Measurements from ENCODE around the gene ELOVL5.

The ELOVL5 gene

DNA sequence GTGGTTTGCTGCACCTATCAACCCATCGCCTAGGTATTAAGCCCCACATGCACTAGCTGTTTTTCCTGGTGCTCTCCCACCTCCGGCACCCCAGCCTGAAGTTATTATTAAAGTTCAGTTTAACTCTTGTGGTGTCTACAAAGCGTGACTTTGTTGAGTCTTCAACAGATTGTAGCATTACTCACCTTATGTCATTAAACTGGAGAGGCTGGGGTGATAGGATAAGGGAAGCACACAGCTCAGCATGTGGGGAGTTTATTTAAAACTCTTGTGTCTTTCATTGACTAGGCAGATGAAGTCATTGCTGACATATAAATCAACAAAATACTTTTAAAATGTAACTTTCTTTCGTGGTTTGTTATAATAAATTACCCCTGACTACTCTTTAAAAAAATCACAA lies 115.4 kb downstream of the ELOVL5 start:
- no peaks in the 10 kb centered on the region for H3K9me3 ChIP-seq (ENCODE audit: severe bottlenecking)
- ATAC-seq (ENCODE audit: low read depth) (no peak), DNase-seq (ENCODE audit: low spot score) (no peak)
- no peaks in the 10 kb centered on the region for H3K27me3 ChIP-seq (ENCODE audit: insufficient read depth, poor library complexity, severe bottlenecking)
- H3K4me1 ChIP-seq (ENCODE audit: insufficient read depth, poor library complexity, severe bottlenecking): no peaks in the 10 kb centered on the region
- no peak overlapping the region for H3K27ac ChIP-seq (ENCODE audit: poor library complexity, severe bottlenecking)
- TF ChIP-seq, protein P1, sequence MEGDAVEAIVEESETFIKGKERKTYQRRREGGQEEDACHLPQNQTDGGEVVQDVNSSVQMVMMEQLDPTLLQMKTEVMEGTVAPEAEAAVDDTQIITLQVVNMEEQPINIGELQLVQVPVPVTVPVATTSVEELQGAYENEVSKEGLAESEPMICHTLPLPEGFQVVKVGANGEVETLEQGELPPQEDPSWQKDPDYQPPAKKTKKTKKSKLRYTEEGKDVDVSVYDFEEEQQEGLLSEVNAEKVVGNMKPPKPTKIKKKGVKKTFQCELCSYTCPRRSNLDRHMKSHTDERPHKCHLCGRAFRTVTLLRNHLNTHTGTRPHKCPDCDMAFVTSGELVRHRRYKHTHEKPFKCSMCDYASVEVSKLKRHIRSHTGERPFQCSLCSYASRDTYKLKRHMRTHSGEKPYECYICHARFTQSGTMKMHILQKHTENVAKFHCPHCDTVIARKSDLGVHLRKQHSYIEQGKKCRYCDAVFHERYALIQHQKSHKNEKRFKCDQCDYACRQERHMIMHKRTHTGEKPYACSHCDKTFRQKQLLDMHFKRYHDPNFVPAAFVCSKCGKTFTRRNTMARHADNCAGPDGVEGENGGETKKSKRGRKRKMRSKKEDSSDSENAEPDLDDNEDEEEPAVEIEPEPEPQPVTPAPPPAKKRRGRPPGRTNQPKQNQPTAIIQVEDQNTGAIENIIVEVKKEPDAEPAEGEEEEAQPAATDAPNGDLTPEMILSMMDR (IDR thresholded peaks at IDR 0.05; ENCODE audit: poor library complexity, severe bottlenecking): no peak
- H3K36me3 ChIP-seq (ENCODE audit: low read depth): no peaks in the 10 kb centered on the region
- H3K4me3 ChIP-seq (ENCODE audit: severe bottlenecking): no peak overlapping the region

DNA sequence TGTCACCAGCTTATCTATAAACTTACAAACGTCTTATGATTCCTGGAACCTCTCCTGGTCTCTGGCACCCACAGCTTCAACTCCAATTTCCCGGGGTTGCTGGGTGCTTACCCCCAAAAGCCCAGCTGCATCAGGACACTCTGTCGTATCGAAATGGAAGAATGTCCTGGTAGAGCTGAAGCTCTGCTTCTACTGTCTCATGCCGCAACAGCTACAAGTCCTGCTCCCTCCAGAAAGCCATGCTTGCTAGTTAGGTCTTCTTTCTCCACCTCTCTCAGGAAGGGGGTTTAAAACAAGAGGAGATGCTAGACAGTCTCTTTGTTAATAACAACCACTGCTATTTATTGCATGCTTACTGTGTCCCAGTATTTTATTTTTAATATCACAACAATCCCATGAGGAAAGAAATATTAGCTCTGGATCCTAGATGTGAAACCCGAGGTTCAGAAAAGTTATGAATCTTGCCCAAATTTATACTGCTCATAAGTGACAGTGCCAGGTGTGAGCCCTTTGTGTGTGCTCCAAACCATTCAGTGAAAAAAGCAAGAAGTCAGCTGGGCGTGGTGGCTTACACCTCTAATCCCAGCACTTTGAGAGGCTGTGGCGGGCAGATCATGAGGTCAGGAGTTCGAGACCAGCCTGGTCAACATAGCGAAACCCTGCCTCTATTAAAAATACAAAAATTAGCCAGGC lies 117.8 kb downstream of the ELOVL5 start:
- Histone ChIP-seq H3K27me3 (ENCODE audit: insufficient read depth, poor library complexity, severe bottlenecking) (no peaks in the 10 kb centered on the region), H3K27ac (ENCODE audit: poor library complexity, severe bottlenecking) (no peak overlapping the region), H3K4me1 (ENCODE audit: insufficient read depth, poor library complexity, severe bottlenecking) (no peaks in the 10 kb centered on the region), H3K9me3 (ENCODE audit: severe bottlenecking) (no peaks in the 10 kb centered on the region), H3K36me3 (ENCODE audit: low read depth) (no peaks in the 10 kb centered on the region), H3K4me3 (ENCODE audit: severe bottlenecking) (no peak overlapping the region)
- DNase-seq (ENCODE audit: low spot score) (no peak), ATAC-seq (ENCODE audit: low read depth) (no peak)
- TF ChIP-seq, protein P1 (IDR thresholded peaks at IDR 0.05; ENCODE audit: poor library complexity, severe bottlenecking): no peak

DNA sequence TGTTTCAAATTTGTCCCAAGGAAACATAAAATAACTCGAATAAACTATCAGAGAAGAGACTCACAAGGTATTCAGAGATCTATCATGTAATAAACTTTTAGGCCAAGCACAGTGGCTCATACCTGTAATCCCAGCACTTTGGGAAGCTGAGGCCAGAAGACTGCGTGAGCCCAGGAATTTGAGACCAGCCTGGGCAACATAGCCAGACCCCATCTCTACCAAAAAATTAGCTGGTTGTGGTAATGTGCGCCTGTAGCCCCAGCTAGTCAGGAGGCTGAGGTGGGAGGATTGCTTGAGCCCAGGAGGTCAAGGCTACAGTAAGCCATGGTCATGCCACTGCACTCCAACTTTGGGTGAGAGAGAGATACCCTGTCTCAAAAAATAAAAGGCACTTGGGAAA lies 120.9 kb downstream of the ELOVL5 start:
- Histone ChIP-seq H3K4me3 (ENCODE audit: severe bottlenecking) (no peak overlapping the region), H3K27ac (ENCODE audit: poor library complexity, severe bottlenecking) (no peak overlapping the region), H3K4me1 (ENCODE audit: insufficient read depth, poor library complexity, severe bottlenecking) (no peaks in the 10 kb centered on the region), H3K27me3 (ENCODE audit: insufficient read depth, poor library complexity, severe bottlenecking) (no peaks in the 10 kb centered on the region), H3K9me3 (ENCODE audit: severe bottlenecking) (no peaks in the 10 kb centered on the region), H3K36me3 (ENCODE audit: low read depth) (no peaks in the 10 kb centered on the region)
- TF ChIP-seq, protein P1 (IDR thresholded peaks at IDR 0.05; ENCODE audit: poor library complexity, severe bottlenecking): no peak
- DNase-seq (ENCODE audit: low spot score) (no peak), ATAC-seq (ENCODE audit: low read depth) (no peak)

DNA sequence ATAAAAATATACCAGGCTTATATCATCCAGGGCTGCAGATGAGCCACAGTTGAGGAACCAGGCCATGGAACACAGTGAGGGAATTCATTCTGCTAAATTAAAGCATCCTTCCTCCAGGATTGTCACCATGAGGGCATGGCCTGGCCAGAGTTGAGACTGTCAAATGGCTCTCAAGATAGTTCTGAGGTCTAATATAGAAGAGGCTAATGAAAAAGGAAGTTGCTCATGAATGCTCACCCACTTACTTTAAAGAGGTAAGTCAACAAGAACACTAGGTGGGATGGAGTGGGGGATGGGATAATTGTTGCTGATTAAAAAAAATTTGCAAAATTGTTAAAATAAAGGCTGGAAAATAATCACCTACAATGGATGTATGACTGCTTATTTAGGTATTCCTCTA lies 128.1 kb downstream of the ELOVL5 start:
- Histone ChIP-seq H3K4me1 (ENCODE audit: insufficient read depth, poor library complexity, severe bottlenecking) (no peaks in the 10 kb centered on the region), H3K27ac (ENCODE audit: poor library complexity, severe bottlenecking) (no peak overlapping the region), H3K4me3 (ENCODE audit: severe bottlenecking) (no peak overlapping the region), H3K9me3 (ENCODE audit: severe bottlenecking) (no peaks in the 10 kb centered on the region), H3K36me3 (ENCODE audit: low read depth) (no peaks in the 10 kb centered on the region), H3K27me3 (ENCODE audit: insufficient read depth, poor library complexity, severe bottlenecking) (no peaks in the 10 kb centered on the region)
- TF ChIP-seq, protein P1 (IDR thresholded peaks at IDR 0.05; ENCODE audit: poor library complexity, severe bottlenecking): no peak
- ATAC-seq (ENCODE audit: low read depth) (no peak), DNase-seq (ENCODE audit: low spot score) (no peak)

All from RWPE2 (cell line).